GM18867 (cell line): ENCODE results near the gene ABT1.
"Not testable (repeated sequence)": the region's sequence is repeated elsewhere in the genome, so short reads cannot be mapped to it uniquely, and the experiment has no call there.

ENCODE experiments used
- ATAC-seq: cut with Tn5 transposase; IDR thresholded peaks from one replicate; pipeline ENCODE4 v1.9.1; 2021; ENCODE audit warnings: mild to moderate bottlenecking, moderate library complexity; ENCODE audit not compliant: unreplicated experiment

ABT1 gene

GRCh38 chr6:26596579-26597388 lies at the start of gene ABT1:
TSS of gene ABT1 (plus strand) at chr6:26596953. CDS start at chr6:26596983, 30 bp downstream.
- ATAC-seq, result peak; percentile 77

DNA sequence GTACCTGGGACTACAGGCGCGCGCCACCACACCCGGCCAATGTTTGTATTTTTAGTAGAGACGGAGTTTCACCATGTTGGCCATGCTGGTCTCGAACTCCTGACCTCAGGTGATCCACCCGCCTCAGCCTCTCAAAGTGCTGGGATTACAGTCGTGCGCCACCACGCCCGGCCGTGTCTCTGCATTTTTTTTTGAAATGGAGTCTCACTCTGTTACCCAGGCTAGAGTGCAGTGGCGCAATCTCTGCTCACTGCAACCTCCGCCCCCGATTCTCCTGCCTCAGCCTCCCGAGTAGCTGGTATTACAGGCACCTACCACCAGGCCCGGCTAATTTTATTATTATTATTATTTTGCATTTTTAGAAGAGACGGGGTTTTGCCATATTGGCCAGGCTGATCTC lies 49.4 kb upstream of the ABT1 start:
- not testable (repeated sequence) for ATAC-seq

GRCh38 chr6:26550250-26550993 lies 46.3 kb upstream of the ABT1 start:
- ATAC-seq, result peak; percentile 28

- no peak for ATAC-seq
Observed at GRCh38 chr6:26552205-26552604, 44.5 kb upstream of the ABT1 start.

- ATAC-seq, result no peak
Observed at GRCh38 chr6:26552640-26553188, 44.0 kb upstream of the ABT1 start.

DNA sequence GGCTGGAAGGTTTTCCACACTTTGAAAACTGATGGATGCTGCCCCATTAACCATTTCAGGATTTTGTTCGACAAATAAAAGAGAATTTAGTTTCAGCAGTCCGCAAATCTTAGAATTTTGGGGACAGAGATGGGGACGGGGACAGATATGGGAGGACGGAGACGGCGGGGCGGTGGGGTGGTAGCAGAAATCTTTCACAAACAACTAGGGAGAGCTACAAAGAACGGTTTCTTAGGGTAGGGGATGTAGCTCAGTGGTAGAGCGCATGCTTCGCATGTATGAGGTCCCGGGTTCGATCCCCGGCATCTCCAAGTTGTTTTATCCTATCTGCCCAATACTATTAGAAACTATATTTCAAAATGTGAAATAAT lies 43.5 kb upstream of the ABT1 start:
- ATAC-seq, result peak; percentile 39

DNA sequence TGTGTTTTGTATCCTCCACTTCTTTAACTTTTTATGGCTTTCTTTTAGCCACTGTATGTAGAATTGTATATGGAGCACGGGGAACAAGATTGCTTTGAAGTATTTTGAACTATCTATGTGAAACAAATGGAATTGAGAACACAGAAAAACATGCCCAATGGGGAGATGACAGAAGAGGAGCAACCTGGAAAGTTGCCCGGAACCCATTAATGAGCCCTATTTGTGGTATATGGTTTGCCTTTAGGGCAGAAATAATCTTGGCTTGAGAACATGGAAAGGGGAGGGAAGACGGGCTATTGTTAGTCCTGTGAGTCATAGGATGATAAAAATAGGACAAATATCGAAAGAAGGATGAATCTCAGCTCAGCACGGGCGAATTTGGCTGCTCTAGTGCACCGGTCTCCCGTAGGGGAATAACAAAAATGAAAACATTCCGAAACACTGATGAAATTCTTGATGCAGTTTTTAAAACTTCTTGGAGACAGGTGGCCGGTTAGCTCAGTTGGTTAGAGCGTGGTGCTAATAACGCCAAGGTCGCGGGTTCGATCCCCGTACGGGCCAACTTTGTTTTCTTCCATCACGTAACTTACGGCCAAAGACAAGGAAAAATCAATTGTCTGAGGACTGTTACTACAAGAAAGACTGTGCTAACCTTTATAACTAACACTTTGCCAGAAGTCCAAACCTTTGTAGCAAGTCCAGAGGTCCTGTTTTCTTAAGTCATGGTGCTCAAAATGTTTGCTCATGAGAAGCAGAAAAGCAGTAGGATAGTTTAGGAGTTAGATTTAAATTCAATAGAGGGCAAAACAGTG lies 42.9 kb upstream of the ABT1 start:
- ATAC-seq, result peak; percentile 42

GRCh38 chr6:26554447-26554696 lies 42.4 kb upstream of the ABT1 start:
- ATAC-seq, result no peak

DNA sequence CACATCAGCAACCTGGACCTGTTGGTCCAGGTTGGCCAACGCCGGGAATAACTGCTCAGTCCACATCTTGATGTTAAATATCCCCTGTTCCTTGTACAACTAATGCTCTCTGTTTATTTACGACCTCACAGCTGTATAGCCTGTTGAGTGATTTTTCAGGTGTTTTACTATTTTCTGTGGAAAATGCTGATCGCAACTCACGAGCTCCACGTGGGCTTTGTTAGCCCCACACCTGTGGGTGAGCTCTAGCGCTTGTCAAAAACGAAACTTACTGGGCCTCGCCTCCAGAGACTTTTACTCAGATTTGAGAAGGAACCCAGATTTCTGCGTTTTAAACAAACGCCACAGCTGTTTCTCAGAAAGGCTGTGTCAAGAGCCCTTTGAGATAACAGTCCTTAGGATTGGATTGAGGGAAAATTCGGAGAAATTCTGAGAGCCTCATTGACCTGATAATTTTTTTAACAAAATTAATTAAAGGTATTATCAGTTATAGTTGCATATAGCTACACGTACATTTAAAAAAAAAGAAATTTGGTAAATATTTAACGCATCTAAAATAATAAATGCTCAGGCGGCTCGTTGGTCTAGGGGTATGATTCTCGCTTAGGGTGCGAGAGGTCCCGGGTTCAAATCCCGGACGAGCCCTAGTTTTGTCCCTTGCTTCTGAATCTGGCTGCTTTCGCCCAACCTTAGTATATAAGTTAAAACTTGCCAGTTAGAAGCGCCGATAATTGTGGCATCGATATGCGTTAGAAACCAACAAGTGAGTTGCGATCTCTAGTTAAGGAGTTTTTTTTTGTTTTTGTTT lies 41.9 kb upstream of the ABT1 start:
- ATAC-seq, result peak; percentile 27

GRCh38 chr6:26555505-26556262 lies 41.1 kb upstream of the ABT1 start:
- no peak for ATAC-seq

GRCh38 chr6:26556263-26557070 lies 40.3 kb upstream of the ABT1 start:
- ATAC-seq, result no peak

- no peak for ATAC-seq
Observed at GRCh38 chr6:26561533-26562466, 35.0 kb upstream of the ABT1 start.

DNA sequence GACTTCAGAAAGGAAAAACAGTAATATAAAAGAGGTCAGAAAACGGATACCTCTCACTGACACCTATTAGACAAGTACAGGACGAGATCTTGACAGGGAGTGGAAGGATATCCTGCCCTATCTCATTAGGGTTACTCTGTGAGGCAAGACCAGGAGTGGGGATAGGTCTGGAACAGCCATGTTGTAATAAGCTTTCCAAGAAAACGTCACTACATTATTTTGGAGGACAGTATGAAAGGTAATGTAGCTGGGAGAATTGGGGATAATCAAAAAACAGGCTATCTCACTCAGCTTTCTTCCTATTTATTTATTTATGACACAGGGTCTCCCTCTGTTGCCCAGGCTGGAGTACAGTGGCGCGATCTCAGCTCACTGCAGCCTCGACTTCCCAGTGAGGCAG lies 33.3 kb upstream of the ABT1 start:
- no peak for ATAC-seq

- ATAC-seq, result peak; percentile 74
Observed at GRCh38 chr6:26568601-26569432, 27.9 kb upstream of the ABT1 start.

- ATAC-seq, result peak; percentile 7
Observed at GRCh38 chr6:26569433-26569764, 27.4 kb upstream of the ABT1 start.

GRCh38 chr6:26570027-26570809 lies 26.5 kb upstream of the ABT1 start:
- ATAC-seq, result no peak
